ENCODE measurements around the gene POLA1.

GRCh38 chrX:25018682-25019081 lies 325.0 kb downstream of the POLA1 start:
- TF ChIP-seq, protein P1, sequence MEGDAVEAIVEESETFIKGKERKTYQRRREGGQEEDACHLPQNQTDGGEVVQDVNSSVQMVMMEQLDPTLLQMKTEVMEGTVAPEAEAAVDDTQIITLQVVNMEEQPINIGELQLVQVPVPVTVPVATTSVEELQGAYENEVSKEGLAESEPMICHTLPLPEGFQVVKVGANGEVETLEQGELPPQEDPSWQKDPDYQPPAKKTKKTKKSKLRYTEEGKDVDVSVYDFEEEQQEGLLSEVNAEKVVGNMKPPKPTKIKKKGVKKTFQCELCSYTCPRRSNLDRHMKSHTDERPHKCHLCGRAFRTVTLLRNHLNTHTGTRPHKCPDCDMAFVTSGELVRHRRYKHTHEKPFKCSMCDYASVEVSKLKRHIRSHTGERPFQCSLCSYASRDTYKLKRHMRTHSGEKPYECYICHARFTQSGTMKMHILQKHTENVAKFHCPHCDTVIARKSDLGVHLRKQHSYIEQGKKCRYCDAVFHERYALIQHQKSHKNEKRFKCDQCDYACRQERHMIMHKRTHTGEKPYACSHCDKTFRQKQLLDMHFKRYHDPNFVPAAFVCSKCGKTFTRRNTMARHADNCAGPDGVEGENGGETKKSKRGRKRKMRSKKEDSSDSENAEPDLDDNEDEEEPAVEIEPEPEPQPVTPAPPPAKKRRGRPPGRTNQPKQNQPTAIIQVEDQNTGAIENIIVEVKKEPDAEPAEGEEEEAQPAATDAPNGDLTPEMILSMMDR (IDR thresholded peaks at IDR 0.05; ENCODE audit: low read depth, low read length): no peak
- TF ChIP-seq EZH2phosphoT487 (IDR thresholded peaks at IDR 0.05; ENCODE audit: low read depth): no peak

Data from OCI-LY3 (cell line).